Body of pancreas (tissue), 4 donors: Measurements from ENCODE around the gene TMEM171.

Experiments
- POLR2A ChIP-seq, 3 donors: fragments of 450-650 bp; IDR thresholded peaks; one replicate each; pipeline ENCODE4 v1.6.1; 2016; ENCODE audit warnings: antibody characterized with exemption in 3 of 3, mild to moderate bottlenecking in 2 of 3
- TF ChIP-seq, protein P1 (sequence below), 7 experiments: fragments of 450-650 bp in 4 of 7; fragments of 200-600 bp in 3 of 7; sonication (generic) in 3 of 7; IDR thresholded peaks; one replicate each; pipeline ENCODE4 v1.5.1; 2016 to 2019; ENCODE audit warnings: antibody characterized with exemption in 7 of 7

DNA sequence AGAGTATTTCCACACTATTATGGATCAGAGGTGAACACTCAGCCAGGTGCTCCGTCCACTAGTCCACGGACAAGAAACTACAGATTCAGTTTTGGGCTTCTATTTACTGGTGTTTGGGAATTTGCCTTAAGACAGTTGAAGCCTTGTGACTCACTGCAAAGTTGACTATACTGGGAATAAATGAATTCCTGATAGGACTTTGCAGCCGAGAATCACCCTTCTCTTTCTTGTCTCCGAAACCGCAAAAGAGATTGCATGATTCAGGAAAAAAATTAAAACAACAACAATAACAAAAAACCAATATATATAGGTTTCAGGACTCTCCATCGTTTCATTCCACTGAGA lies 716 bp downstream of the TMEM171 start:
- TF ChIP-seq, protein P1, sequence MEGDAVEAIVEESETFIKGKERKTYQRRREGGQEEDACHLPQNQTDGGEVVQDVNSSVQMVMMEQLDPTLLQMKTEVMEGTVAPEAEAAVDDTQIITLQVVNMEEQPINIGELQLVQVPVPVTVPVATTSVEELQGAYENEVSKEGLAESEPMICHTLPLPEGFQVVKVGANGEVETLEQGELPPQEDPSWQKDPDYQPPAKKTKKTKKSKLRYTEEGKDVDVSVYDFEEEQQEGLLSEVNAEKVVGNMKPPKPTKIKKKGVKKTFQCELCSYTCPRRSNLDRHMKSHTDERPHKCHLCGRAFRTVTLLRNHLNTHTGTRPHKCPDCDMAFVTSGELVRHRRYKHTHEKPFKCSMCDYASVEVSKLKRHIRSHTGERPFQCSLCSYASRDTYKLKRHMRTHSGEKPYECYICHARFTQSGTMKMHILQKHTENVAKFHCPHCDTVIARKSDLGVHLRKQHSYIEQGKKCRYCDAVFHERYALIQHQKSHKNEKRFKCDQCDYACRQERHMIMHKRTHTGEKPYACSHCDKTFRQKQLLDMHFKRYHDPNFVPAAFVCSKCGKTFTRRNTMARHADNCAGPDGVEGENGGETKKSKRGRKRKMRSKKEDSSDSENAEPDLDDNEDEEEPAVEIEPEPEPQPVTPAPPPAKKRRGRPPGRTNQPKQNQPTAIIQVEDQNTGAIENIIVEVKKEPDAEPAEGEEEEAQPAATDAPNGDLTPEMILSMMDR (IDR thresholded peaks at IDR 0.05), result no peak
- no peak for TF ChIP-seq POLR2A (IDR thresholded peaks at IDR 0.05)
